Astrocyte (in vitro differentiated cells and primary cell): Measurements from ENCODE around the gene OSBP2.

ENCODE experiments used
- EZH2 ChIP-seq: IDR thresholded peaks from 2 replicates; pipeline ENCODE4 v1.6.1; 2012; ENCODE audit warnings: mild to moderate bottlenecking, low read length, inconsistent platforms; ENCODE audit not compliant: insufficient read depth
- TF ChIP-seq, protein P1 (sequence below): IDR thresholded peaks from 2 replicates; pipeline ENCODE4 v1.5.1; 2011; ENCODE audit warnings: low read depth, mild to moderate bottlenecking, inconsistent platforms, low read length, moderate library complexity; ENCODE audit not compliant: insufficient read depth

DNA sequence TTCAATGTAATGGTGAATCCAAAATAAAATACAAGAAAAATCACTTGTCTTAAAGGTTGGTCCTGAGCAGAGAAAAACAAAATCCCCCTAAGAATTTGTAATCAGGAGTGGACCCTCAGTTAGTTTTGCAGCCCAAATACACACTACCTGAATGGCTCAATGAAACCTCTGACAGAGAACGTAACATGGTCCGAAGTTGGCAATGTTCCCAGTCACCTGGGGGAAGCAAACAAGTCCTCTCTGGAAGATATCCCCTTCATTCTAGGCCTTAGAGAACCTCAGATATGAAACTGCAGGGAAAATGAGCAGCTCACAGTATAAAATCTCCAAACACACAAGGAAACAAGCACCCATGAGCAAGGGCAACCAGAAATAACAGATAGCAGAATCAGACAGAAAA is 215.7 kb downstream of the OSBP2 start:
- TF ChIP-seq, protein P1, sequence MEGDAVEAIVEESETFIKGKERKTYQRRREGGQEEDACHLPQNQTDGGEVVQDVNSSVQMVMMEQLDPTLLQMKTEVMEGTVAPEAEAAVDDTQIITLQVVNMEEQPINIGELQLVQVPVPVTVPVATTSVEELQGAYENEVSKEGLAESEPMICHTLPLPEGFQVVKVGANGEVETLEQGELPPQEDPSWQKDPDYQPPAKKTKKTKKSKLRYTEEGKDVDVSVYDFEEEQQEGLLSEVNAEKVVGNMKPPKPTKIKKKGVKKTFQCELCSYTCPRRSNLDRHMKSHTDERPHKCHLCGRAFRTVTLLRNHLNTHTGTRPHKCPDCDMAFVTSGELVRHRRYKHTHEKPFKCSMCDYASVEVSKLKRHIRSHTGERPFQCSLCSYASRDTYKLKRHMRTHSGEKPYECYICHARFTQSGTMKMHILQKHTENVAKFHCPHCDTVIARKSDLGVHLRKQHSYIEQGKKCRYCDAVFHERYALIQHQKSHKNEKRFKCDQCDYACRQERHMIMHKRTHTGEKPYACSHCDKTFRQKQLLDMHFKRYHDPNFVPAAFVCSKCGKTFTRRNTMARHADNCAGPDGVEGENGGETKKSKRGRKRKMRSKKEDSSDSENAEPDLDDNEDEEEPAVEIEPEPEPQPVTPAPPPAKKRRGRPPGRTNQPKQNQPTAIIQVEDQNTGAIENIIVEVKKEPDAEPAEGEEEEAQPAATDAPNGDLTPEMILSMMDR: no peak
- TF ChIP-seq EZH2: no peak
